AG08396 (cell line): ENCODE data around the gene IRGQ.
"Not testable (repeated sequence)": the region's sequence is repeated elsewhere in the genome, so short reads cannot be mapped to it uniquely, and the experiment has no call there.

Source experiments
- DNase-seq: peaks from one replicate; pipeline ENCODE4 v3.0.0; 2012; ENCODE audit warnings: low spot score, mixed read lengths

Gene IRGQ

GRCh38 chr19:43595999-43596841, at the start of gene IRGQ, which contains the start of gene ZNF576:
TSS of gene IRGQ (minus strand) at chr19:43596134. CDS start at chr19:43595338, 796 bp downstream.
TSS of gene ZNF576 (plus strand) at chr19:43596595. CDS start at chr19:43597109, 514 bp downstream.
- peak; percentile 99 for DNase-seq

DNA sequence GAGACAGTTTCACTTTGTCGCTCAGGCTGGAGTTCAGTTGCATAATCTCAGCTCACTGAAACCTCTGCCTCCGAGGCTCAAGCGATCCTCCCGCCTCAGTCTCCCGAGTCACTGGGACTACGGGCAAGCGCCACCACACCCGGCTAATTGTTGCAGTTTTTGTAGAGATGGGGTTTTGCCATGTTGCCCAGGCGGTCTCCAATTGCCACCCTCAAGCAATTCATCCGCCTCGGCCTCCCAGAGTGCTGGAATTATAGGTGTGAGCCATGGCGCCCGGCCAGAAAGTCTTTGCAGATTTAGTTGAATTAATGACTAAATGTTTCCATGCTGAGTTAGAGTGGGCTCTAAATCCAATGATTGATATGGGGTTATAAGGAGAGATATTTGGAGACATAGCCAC, 48.2 kb upstream of the IRGQ start:
- no peak for DNase-seq

DNA sequence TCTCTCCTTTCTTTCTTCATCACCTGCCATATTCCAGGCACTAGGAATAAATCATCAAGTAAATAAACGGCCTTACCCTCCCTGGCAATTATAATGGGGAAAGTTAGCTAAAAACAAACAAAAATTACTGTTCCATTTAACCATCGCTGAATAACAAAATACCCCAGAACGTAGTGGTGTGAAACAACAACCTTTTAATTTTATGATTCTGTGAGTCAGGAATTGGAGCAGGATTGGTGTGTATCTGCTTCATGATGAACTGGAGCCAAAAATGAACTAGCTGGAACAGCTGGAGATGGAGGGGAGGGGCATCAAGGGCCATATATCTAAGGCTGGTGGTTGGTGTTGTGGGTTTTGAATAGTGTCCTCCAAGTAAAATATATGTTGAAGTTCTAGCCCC, 47.4 kb upstream of the IRGQ start:
- no peak for DNase-seq

DNA sequence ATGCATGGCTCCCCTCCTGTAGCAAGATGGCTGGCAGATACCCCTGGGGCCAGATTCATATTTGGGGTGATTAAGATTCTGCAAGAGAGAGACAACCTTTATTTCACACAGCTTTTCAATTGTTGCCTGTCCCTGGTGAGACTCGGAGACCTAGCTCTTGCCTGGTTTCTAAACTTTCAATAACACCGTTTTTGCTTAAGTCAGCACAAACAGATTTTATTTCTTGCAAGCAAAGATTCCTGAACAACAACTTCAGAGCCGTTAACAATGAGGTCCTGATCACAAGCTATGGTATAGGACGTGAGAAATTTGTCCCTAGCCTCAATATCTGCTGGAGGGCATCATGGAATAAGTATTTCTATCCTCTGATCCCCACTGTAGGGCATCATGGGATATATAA, 46.6 kb upstream of the IRGQ start:
- DNase-seq = no peak

DNA sequence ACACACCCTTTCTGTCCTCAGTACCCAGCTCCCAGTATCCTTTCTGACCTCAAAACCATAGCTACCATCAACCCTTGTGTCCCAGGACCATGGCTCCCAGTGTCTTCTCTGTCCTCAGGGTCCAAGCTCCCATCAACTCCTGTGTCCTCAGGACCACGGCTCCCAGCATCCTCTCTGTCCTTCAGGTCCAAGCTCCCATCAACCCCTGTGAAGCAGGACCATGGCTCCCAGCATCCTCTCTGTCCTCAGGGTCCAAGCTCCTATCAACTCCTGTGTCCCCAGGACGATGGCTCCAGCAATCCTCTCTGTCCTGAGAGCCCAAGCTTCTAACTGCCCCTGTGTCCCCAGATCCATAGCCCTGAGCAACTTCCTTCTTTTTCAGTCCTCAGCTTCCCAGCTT, 45.4 kb upstream of the IRGQ start:
- no peak for DNase-seq

DNA sequence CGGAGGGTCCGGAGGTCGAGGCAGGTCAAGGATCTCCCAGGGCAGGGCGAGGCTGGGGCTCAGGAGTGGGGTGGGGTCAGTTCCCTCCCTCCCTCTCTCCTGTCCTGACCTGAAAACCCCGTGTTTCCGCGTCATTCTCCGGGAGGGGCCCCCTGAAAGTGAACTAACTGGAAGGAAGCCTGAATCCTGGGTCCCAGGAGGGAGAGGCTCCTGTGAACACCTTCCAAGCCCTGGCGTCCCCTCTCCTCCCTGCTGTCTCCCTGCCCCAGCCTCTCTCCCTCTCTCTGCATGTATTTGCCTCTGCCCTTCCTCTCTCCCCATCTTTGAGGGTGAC, 44.5 kb upstream of the IRGQ start:
- no peak for DNase-seq

DNA sequence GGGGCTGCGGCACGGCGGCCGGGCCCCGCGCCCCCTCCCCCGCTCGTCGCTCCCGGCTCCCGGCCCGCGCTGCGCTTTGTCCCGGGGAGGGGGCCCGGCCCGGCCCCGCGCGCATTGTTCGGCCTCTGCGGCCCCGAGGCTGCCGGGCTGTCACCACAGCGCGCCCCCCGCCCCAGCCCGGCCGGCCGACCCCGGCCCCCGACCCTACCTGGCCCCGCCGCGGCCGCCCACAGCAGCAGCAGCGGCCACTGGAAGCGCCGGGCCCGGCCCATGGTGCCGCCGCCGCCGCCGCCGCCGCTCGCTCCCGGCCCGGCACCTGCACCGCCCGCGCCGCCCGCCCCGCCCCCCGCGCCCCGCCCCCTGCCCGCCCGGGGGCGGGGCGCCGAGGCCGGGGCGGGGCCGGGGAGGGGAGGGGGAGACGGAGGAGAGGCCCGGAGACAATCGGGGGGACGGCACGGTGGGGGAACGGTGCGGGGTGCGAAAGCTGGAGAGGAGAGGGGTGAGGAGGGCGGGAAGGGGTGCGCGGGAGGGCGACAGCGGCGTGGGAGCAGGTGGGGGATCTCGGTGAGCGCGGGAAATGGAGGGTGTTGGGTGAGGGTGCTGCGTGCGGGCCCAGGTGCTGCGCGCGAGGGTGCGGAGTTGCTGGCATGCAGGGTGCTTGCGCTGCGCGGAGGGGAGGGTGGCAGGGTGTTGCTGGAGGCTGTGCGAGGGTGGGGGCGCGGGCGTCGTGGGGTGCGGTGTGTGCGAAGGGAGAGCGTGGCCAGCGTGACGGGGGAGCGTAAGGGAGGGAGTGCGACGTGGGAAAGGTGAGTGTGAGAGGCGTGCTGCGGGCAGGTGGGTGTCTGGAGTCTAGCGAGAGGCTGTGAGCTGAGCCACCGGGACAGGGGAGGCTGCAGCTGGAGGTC, 43.8 kb upstream of the IRGQ start, which contains the start of gene CADM4:
Gene CADM4 (minus strand): TSS at position 332 of the 905 bp plus-strand sequence. CDS start 60 bp downstream, at position 272.
- DNase-seq = peak; percentile 49

- DNase-seq = no peak
Observed at GRCh38 chr19:43638995-43639518, 43.1 kb upstream of the IRGQ start.

DNA sequence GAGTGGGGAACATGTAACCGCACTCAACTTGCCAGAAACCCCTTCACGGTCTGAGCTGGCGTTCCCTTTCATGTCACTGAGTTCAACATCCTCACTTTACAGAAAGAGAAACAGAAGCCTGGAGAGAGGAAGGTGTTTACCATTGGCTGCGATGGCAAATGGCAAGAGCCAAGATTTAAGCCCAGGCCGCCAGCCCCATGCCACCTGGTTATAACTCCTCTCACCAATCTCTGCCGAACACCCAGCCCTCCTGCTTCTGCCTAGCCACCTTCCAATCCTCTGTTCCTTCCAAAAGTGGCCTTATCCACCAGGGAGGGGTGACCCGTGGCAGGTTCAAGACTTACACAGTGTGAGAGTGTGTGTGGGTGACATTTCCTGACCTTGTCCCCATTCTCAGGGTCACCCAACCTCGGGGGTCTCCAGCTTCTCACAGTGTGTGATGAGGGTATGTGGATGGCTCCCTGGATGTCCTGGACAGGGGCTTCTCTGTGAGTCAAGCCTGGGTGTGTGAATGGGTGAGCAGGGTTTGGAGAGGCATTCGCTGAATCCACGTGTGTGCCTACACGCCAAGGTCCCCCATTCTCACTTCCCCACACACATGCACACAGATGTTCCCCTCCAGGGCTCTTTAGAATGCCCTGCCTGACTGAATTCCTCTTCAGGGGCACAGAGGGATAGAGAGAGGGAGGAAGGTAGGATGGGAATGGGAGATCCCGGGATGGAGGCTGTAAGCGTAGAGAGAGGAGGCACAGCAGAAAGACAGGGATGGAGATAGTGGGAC, 42.5 kb upstream of the IRGQ start:
- DNase-seq = no peak

DNA sequence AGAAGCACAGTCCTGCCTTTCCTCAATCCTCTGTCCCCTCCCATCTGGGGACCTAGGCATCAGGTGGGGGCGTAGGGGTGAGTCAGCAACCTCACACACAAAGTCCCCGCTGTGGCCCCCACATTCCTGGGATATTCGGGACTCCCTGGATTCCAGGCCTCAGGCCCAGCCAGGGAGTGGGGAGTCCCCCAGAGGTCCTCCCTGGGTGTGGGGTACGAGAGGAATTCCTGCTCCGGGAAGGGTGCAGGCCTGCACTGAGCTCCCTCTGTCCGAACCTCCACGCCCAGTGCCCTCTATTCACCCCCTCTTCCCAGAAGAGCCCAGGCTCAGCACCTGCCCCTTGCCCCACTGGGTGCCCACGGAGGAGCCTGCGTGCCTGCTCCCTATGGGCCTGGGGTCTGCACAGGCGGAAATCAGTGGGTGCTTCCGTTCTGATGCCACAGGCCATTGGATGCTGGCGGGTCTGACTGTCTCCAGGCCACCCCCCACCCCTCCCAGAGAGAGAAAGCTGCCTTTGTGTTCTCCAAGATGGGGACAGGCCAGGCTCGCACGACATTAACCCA, 40.3 kb upstream of the IRGQ start:
- DNase-seq = no peak

DNA sequence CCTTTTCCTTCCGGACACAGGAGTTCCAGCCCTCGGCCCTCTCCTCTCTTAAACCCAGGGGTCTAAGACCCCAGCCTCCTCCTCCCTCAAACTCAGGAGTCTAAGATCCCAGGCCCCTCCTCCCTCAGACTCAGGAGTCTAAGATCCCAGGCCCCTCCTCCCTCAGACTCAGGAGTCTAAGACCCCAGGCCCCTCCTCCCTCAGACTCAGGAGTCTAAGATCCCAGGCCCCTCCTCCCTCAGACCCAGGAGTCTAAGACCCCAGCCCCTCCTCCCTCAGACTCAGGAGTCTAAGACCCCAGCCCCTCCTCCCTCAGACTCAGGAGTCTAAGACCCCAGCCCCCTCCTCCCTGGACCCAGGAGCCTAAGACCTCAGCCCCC, 39.6 kb upstream of the IRGQ start:
- DNase-seq = not testable (repeated sequence)

DNA sequence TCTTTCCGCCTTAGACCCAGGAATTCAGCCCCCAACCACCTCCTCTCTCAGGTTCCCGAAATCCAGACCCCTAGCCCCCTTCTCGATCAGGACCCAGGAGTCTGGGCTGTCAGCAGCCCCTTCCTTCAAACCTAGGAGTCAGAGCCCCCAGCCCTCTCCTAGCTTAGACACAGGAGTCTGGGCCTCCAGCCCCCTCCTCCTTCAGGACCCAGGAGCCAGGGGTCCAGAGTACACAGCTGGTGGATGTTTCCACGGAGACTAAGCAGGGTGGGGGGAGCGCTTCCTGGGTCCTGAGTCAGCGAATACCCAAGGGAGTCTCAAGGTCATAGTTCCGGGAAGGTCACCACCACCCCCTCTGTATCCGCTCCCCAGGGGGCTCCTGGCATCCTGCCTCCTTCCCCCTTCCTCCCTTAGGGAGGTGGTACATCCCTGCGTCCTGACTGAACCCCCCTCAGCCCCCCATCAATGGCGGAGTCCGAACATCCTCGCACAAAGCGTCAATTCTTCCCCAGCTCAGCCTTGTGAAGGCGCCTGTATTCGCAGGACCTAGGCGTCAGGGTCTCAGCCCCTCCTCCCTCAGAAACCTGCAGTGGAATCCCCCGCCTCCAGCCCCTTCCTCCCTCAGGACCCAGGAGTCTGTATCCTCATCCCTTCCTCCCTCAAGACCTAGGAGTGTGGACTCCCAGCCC, 39.1 kb upstream of the IRGQ start:
- no peak for DNase-seq

DNA sequence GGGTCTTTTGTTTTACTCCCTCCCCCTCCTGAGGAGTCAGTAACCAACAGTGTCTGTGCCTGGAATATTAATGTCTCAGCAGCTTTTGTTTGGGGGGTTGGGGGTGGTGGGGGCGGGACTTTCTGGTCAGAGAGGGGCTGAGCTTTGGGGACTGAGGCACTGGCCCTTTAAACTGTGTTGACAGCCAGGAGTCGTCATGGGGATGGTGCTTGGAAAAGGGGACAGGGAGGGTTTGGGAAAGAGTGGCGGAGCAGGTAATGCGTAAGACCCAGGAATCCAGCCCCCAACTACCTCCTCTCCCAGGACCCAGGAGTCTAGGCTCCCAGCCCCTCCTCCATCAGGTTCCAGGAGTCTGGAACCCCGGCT, 38.6 kb upstream of the IRGQ start:
- DNase-seq = no peak

- no peak for DNase-seq
Observed at GRCh38 chr19:43634068-43634467, 38.1 kb upstream of the IRGQ start.

GRCh38 chr19:43633520-43633919, 37.6 kb upstream of the IRGQ start:
- no peak for DNase-seq

DNA sequence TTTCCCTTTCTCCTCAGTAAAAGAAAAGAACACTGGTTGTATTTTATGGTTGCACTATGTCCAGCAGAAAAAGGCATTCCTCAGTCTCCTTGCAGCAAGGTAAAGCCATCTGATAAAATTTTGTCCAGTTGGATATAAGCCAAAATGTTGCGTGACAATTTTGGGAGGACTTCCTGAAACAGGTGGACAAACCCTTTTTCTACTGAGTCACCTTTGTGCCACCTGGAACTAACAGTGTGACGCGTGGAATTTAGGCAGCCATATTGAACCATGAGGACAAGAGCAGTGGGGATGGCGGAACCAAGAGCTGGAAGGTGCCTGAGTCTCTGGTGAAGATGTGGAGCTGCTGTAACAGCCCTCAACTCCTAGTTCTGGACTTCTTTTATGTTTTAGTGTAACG, 35.6 kb upstream of the IRGQ start:
- DNase-seq = no peak

- no peak for DNase-seq
Observed at GRCh38 chr19:43628646-43629326, 32.9 kb upstream of the IRGQ start.

GRCh38 chr19:43626838-43627237, 30.9 kb upstream of the IRGQ start:
- no peak for DNase-seq

GRCh38 chr19:43625918-43626579, 30.1 kb upstream of the IRGQ start:
- no peak for DNase-seq

- DNase-seq = no peak
Observed at GRCh38 chr19:43624933-43625332, 29.0 kb upstream of the IRGQ start.
